HG03159 (cell line): Measurements from ENCODE around the gene CTDSP1.

ENCODE experiments used
- ATAC-seq: cut with Tn5 transposase; IDR thresholded peaks from one replicate; pipeline ENCODE4 v1.9.1; 2021; ENCODE audit warnings: mild to moderate bottlenecking, moderate library complexity; ENCODE audit not compliant: unreplicated experiment

Gene CTDSP1

DNA sequence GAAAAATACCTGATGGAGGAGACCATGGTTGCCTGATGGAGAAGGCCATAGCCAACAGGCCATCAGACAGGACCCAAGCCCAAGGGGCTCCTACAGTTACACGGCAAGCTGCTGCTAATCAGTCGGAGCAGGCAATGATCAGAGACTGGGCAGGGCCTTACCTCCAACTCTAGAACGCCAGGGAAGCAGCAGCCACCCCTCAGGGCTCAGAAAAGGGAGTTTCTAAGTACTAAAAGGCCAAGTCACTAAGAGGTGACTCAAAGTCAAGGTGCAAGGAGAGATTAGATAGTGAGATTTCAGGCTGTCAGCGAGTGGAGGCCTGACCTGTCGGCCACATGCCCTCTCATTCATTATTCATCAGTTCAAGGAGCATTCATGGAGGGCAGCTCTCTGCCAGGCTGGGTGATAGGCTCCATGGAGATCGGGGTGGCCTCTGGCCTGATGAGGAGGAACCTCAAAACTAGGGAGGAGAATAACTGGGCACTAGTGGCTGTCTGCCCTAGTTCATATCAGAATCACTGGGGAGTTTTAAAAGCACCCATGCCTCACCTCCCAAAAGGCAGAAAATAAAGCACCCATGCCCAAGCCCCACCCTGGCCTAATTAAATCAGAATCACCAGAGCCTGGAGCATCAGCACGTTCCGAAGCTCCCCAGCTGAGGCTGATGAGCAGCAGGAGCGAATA, 22.9 kb downstream of the CTDSP1 start:
- ATAC-seq = no peak

DNA sequence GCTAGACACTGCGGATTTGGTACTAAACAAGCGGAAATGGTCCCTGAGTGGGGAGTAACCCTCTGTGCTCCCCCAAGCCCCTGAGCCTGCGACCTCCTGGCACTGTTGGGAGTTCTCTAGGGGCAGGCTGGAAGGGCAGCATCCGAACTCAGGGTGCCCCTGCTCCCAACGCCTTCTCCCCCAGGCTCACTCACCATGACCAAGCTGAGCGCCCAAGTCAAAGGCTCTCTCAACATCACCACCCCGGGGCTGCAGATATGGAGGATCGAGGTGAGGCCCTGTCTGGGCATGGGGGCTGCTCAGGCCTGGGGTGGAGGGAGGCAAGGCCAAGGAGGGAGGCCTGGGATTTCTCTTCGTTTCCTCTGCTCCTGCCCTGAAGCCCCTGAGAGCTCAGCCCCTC, 23.9 kb downstream of the CTDSP1 start:
- ATAC-seq = no peak

DNA sequence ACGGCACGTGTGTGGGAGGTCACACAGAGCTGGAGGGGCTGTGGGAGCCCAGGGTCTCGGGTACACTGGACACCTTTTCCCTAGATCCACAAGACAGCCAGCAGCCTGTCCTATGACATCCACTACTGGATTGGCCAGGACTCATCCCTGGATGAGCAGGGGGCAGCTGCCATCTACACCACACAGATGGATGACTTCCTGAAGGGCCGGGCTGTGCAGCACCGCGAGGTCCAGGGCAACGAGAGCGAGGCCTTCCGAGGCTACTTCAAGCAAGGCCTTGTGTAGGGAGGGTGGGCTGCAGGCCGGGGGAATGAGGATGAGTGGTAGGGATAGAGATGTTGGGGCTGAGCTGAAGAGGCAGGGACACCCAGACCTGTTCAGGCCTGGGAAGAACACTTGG, 25.9 kb downstream of the CTDSP1 start:
- ATAC-seq = no peak

- no peak for ATAC-seq
Measured at GRCh38 chr2:218427741-218428140, 28.1 kb downstream of the CTDSP1 start.

DNA sequence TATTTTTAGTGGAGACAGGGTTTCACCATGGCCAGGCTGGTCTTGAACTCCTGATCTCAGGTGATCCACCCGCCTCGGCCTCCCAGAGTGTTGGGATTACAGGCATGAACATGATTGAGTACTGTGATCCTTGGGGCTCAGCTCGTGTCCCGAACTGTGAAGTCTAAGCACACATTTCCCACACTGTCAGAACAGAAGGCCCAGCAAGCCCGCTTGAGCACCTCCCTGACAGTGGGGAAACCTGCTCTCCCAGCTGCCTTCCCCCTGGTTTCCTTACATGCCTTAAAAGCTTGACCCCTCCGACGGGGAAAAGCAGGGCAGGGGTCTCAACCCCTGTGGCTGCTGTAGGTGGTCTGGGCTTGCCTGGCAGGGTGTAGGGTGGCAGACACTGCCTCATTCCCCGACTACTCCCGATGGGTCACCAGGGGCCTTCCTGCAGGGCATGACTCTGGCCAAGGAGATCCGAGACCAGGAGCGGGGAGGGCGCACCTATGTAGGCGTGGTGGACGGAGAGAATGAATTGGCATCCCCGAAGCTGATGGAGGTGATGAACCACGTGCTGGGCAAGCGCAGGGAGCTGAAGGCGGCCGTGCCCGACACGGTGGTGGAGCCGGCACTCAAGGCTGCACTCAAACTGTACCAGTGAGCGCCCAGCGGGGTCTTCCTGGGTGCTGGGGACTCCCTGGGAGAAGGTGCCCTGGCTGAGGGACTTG, 29.3 kb downstream of the CTDSP1 start:
- no peak for ATAC-seq

DNA sequence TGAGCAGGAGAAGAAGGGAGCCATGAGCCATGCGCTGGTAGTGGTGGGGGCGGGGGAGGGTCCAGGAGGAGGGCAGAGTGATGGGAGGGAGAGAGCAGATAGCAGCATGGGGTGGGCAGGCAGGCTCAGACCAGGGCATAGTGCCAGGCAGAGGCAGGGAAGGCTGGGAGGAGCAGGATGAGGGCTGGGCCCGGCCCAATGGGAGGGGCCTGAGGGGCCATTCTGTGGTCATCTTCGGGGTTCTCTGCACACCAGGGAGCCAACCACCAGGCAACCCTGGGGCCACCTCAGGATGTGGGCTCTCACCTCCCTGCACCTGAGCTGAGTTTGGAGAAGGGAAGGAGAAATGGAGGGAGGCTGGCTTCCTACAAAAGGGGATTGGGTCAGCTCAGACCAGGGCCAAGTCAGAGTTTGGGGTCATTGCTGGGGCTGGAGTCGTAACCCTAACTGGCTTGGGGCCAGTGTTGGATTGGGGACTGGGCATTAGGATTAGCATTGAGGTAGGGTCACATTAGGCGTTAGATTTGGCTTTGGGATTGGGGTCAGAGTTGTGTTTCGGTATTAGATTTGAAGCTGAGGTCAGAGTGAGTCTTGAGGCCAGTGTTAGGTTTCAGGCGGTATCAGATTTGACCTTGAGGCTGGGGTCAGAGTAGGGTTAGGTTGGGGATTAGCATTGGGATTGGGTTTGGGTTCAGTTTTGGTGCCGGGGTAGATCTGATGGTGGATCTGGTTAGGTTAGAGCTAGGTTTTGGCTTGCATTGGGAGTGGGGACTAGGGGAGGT, 30.4 kb downstream of the CTDSP1 start:
- no peak for ATAC-seq

- ATAC-seq = no peak
Measured at GRCh38 chr2:218430721-218431120, 31.1 kb downstream of the CTDSP1 start.

- no peak for ATAC-seq
Measured at GRCh38 chr2:218431878-218432277, 32.2 kb downstream of the CTDSP1 start.

DNA sequence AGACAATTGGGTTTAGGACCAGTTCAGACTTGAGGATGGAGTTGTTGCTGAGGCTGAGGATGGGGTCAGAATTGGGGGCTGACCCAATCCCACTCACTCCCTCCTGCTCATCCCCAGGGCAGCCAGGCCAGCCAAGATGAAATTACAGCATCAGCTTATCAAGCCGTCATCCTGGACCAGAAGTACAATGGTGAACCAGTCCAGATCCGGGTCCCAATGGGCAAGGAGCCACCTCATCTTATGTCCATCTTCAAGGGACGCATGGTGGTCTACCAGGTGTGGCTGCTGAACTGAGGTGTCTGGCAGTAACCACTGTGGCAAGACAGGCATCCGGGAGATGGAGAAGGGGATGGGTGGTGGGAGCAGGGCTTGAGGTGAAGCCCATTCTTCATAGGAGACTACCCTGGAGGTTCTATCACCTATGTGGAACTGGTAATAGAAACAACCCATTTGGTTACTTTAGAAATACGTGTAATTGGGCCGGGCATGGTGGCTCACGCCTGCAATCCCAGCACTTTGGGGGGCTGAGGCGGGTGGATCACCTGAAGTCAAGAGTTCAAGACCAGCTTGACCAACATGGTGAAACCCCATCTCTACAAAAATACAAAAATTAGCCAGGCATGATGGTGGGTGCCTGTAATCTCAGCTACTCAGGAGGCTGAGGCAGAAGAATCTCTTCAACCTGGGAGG, 33.2 kb downstream of the CTDSP1 start:
- no peak for ATAC-seq

- ATAC-seq = no peak
Measured at GRCh38 chr2:218434456-218434855, 34.8 kb downstream of the CTDSP1 start.

DNA sequence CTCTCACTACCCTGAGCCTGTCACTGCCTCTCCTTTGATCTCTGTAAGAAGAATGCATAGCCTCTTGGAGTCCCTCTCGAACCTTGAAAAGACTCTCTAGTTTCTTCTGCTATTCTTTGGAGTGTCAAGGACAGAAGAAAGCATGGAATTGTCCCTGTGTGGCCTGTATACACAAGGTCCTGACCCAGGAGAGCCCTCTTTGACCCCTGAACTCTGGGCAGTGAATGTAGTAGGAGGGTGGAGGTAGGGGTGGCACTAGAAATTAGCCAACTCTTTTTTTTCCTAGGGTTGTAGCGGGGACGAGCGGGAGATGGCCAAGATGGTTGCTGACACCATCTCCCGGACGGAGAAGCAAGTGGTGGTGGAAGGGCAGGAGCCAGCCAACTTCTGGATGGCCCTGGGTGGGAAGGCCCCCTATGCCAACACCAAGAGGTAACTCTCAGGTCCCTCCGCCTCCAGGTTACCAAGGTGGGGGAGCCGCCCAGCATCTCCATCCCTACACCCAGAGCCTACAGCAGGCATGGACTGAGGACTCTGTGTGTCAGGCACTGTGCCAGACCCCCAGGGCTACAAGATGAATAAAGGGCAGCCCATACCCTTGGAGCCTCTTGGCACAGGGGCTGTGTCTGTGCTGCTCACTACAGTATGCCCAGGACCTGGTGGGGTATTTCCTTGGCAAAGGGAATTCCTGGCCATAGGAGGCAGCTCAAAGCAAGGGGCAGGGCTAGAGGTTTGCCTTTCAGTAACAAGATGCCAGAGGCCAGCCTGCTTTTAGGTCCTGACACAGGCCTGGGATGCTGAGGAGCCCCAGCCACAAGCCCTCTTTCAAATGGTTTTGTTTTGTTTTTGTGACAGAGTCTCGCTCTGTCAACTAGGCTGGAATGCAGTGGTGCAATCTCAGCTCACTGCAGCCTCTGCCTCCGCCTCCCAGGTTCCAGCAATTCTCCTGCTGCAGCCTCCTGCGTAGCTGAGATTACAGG, 35.6 kb downstream of the CTDSP1 start:
- ATAC-seq = no peak

- no peak for ATAC-seq
Measured at GRCh38 chr2:218436992-218437391, 37.3 kb downstream of the CTDSP1 start.

DNA sequence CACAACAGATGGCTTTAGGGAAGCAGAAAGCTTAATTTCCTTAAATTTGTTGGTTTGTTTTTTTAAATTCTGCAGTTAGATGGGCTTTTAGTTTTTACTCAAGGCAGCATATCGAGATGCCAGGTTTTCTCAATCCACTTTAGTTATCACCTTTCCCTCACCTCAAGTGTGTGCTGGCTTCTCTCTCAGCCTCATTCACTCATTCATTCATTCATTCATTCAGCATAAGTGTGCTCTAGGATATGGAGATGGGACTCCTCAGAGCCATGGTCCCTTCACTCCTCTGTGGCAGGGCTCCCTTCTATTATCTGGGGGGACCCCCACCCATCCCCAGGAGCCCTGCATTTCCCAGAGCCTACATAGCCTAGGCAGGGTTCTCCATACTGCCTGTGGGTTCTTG, 38.3 kb downstream of the CTDSP1 start:
- no peak for ATAC-seq

DNA sequence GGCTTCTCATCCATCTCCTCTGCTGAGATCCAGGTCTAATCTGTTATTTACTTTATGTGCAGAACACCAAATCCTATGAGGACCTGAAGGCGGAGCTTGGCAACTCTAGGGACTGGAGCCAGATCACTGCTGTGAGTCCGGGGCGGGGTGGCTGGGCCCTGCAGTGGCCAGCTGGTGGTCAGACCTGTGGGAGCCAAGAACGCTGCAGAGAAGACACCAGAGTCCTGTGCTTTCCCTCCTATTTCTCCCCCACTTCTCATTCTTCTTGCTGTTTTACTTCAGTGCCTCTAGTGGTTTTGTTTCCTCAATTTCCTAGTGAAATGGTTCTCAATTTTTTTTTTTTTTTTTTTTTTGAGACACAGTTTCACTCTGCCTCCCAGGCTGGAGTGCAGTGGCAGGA, 38.9 kb downstream of the CTDSP1 start:
- no peak for ATAC-seq

DNA sequence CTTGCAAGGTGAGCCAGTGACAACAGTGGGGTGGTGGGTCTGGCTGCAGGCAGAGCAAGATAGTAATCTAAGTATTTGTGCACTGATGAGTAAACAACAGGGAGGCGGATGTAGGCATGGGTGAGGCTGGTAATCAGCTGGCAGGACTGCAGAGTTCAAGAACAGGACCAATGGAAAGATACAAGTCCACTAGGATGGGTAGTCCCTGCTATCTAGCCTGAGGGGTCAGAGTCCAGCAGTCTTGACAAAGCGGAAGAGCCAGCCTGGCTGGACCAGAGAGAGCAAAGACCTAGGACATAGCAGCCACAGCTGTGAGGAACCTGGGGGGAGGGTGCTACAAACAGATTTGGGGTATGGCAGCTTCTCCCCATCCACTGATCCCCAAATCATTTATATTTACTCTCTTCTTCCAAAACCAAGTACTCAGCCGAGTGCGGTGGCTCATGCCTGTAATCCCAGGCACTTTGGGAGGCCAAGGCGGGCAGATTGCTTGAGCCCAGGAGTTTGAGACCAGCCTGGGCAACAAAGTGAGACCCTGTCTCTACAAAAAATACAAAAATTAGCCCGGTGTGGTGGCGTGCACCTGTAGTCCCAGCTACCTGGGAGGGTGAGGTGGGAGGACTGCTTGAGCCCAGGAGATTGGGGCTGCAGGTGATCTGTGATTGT, 45.2 kb downstream of the CTDSP1 start:
- no peak for ATAC-seq

DNA sequence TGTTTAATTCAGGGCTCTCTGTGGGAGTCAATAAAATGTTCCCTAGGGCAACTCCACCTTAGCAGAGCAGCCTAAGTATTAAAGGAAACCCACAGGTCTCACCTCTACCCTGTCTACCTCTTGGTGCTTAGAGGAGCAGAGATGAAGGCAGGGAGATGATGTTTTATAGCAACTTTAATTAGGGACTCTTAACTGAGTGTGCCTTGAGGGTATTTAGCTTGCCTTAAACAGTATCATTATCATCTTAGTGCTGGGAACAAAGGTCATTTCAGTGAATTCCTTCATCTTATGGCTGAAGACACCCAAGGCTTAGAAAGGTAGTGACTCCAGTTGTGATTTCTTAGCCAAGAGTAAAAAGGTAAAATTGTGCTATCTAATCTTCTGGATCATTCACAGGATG, 45.9 kb downstream of the CTDSP1 start:
- ATAC-seq = no peak

DNA sequence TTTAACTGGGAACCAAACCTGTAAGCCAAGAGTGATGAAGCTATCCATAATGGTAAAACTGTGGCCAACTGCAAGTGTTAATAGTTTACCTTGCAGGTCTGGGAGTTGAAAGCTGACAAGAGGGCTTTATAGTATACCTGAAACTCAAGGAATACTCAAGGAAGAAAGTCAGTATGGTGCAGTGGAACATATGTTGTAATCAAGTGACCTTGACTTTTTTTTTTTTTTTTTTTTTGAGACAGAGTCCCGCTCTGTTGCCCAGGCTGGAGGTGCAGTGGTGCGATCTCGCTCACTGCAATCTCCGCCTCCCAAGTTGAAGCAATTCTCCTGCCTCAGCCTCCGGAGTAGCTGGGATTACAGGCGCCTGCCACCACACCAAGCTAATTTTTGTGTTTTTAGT, 46.9 kb downstream of the CTDSP1 start:
- no peak for ATAC-seq

DNA sequence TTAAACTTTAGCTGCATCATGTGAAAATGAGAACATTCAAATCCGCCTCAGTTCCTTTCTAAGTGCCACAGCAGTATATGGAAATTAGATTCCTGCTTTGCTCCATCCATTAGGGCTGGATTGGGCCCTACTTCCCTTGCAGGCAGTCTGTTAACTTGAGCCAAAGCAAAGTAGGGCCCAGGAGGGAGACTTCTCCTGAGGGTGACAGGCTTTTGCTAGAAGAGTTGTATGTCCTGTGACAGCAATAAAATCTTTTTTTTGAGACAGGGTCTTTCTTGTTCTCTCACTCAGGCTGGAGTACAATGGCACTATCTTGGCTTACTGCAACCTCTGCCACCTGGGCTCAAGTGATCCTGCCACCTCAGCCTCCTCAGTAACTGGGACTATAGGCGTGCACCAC, 47.4 kb downstream of the CTDSP1 start:
- ATAC-seq = no peak

GRCh38 chr2:218448934-218449333, 49.3 kb downstream of the CTDSP1 start:
- no peak for ATAC-seq

DNA sequence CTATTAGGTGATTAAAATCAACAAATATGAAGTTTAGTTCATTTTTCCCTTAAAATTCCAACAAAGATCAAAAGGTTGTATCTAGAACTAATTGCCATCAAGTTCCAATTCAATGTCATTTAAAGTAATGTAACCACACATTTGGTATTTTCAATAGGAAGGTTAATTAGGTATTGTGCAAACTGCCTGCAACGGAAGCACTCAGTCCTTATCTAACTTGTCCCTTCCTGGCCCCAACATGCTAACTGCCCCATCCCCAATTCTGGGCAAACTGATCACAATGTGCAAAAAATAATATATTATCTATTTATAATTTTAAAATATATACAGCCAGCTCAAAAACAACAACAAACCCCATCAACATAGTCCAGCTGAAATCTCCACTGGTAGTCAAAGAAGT, 52.4 kb downstream of the CTDSP1 start:
- ATAC-seq = no peak
